HG02588 (cell line): ENCODE data around the gene DLAT.
"Not testable (repeated sequence)": the region's sequence is repeated elsewhere in the genome, so short reads cannot be mapped to it uniquely, and the experiment has no call there.

ENCODE experiments used
- ATAC-seq: cut with Tn5 transposase; IDR thresholded peaks from one replicate; pipeline ENCODE4 v1.9.1; 2021; ENCODE audit warnings: mild to moderate bottlenecking, moderate library complexity; ENCODE audit not compliant: unreplicated experiment

Gene DLAT

DNA sequence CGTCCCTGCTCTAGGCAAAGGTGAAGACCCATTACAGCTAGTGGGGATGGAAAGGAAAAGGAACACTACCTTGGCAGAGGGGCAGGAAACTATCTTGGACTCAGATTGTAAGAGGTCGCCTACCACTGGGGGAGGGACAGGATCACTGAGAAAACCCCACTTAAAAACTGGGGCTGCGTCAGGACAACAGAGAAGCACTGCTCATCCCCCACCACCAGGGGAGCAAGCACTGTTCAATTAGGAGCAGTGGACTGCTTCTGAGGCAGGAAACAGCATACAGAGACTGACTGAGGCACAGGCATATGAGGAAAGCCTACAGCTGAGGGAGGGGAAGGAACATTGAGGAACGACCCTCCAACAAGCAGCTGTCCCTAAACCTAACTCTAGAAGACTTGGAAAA is 20.8 kb upstream of the DLAT start:
- ATAC-seq: no peak

DNA sequence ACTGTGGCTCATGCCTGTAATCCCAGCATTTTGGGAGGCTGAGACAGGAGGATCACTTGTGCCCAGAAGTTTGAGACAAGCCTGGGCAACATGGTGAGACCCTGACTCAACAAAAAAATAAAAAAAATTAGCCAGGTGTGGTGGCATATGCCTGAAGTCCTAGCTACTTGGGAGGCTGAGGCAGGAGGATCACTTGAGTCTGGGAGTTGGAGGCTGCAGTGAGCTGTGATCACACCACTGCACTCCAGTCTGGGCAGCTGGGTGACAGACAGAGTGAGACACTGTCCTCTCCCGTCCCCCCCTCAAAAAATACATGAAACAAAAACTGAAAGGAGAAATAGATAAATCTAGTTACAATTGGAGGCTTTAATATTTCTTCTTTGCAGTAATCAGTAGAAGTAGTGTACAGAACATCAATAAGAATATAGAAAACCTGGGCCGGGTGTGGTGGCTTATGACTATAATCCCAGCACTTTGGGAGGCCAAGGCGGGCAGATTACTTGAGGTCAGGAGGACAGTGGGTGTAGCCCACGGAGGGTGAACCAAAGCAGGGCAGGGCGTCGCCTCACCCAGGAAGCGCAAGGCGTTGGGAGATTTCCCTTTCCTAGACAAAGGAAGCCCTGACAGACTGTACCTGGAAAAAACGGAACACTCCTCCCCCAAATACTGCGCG is 19.6 kb upstream of the DLAT start:
- ATAC-seq: no peak

DNA sequence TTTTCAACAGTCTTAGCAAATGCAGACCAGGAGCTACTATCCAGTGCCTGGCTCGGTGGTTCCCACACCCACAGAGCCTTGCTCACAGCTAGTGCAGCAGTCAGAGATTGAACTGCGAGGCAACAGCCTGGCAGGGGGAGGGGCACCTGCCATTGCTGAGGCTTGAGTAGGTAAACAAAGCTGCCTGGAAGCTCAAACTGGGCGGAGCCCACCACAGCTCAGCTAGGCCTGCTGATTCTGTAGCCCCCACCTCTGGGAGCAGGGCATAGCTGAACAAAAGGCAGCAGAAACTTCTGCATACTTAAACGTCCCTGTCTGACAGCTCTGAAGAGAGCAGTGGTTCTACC is 19.1 kb upstream of the DLAT start:
- not testable (repeated sequence) for ATAC-seq

DNA sequence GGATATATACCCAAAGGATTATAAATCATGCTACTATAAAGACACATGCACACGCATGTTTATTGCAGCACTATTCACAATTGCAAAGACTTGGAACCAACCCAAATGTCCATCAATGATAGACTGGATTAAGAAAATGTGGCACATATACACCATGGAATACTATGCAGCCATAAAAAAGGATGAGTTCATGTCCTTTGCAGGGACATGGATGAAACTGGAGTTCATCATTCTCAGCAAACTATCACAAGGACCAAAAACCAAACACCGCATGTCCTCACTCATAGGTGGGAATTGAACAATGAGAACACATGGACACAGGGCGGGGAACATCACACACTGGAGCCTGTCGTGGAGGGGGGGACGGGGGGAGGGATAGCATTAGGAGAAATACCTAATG is 13.8 kb upstream of the DLAT start:
- ATAC-seq: not testable (repeated sequence)

DNA sequence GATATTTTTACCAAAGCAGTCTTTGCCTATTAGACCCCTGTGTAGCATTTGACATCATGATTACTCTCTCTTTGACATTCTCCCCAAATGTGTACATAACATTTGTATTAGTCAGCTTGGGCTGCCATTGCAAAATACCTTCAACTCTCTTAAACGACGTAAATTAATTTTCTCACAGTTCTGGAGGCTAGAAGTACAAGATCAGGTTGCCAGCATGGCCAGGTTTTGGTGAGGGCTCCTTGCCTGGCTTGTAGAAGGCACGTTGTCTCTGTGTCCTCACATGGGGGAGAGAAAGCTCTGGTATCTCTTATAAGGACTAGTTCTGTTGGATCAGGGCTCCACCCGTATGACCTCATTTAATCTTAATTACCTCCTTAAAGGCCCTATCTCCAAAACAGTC is 12.3 kb upstream of the DLAT start:
- no peak for ATAC-seq

DNA sequence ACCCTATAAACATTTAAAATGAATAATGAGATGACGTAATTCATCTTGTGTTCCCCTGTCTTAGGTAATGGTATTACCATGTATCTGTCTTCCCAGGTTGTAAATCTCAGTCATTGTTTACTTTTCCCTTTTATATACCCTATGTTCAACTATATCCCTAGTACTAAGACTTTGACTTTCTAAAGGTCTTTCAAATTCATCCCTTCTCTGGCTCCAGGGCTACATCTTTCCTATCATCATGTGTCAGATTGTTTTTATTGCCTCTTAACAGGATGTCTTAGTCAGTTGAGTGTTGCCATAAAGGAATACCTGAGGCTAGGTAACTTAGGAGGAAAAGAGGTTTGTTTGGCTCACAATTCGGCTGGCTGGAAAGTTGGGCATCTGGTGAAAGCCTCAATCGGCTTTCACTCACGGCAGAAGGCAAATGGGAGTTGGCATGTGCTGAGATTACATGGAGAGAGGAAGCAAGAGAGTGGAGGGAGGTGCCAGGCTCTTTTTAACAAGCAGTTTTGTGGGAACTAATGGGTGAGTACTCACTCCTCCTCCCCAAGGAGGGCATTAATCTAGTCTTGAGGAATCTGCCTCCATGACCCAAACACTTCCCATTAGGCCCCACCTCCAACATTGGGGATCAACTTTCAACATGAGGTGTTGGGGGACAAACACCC is 11.6 kb upstream of the DLAT start:
- no peak for ATAC-seq

DNA sequence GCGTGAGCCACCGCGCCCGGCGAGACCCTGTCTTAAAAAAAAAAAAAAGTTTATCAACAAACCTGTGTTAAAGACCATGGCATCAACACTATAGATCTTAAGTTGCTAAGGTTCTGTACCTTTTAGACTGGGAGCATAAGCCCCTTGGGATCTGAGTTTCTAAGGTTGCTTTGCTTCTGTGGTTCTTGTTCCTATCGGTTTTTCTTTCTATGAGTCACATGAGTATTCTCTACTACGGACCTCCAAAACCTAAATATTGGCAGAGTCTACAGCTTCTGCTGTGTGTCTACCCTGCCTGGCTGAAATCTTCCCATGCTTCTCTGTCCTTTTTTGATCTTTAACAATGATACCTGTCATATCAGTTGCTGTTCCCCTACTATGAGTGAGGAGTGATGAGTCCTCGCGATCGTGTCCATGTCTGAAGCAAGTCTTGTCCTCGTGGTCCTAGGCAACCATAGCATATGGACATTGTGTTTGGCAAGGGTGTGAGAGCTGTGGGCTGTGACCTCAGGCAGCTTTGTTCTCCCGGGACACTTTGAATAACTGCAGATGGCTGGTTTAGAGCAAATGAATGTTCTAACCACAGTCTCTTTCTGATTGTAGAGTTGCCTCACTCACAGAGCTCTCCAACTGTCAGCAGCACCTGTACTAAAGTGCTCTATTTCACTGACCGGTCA is 9.0 kb upstream of the DLAT start:
- peak; percentile 82 for ATAC-seq

DNA sequence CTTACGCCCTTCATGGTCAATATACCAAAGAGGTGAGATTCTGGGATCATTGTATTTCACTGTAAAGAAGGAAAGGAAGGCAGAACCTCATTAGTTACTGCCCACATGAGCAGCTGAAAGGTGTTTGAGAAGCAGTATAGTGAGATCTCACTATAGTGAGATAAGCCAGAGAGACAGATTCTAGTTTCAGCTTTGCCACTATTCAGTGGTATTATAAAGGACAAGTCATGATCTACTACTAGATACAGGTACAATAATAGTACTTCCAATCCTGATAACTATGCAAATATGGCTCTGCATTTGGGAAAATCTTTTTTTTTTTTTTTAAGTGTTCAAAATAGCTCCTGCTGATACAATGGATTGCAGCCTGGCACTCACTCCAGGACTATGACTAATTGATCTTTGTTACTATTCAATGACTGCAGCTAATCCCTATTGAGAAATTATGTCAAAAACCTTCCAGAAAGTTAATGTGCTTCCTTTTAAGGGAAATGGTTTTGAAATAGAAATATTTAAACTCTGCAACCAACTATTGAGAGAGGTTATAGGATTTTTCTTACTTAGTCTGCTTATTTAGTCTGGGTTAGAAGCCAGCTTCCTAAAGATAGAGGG is 8.3 kb upstream of the DLAT start:
- ATAC-seq: peak; percentile 43

DNA sequence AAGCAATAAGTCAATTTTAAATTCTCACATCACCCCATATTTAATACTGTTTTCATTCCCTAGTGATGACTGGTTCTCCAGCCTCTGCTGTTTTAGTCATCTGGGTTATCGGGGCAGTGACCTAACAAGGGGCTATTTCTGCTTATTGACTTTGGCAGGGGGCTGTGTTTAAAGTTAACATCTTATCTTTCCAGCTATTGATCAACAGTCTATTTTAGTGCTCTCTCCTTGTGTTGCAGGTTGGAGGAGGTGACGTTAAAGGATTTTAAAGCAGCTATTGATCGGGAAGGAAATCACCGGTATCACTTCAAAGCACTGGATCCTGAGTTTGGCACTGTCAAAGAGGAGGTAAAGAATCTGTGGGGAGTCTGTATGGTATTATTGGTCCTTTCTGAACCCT is 7.7 kb upstream of the DLAT start:
- ATAC-seq: no peak

DNA sequence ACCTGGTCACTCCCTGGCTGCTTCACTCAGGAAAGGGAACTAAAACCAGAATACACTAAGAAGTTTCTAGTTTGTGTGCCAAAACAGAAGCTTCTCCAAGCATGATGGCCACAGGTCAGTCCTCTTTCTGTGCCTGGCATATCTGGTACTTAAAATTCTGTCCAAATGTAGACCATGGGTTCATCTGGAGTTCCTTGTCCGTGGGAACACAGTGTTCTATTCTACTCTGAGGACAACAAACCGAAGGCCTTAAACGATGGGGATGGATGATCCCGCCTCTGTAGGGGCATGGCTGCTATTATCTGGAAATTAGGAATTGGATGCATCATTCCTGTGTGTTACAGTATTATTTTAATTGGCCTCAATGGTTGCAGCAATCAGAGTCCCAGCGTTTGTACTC is 6.1 kb upstream of the DLAT start:
- ATAC-seq: no peak

DNA sequence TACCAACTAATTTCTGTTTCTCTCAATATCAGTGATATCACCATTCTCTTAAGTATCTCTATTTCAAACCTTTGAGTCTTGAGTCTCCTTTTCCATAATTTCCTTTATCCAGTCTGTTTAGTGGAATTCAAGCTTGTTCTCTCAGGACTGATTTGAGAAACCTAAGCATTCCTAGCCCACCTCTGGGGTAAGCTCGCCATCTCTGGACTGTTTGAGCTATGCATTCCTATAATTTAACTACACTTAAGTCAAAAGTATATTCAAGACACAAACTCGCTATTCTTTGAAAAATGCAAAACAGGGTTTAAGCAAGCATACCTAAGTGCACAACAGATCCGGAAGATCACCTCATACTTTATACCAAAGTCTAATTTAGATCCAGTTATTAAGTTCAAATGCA is 2.1 kb upstream of the DLAT start:
- ATAC-seq: no peak

DNA sequence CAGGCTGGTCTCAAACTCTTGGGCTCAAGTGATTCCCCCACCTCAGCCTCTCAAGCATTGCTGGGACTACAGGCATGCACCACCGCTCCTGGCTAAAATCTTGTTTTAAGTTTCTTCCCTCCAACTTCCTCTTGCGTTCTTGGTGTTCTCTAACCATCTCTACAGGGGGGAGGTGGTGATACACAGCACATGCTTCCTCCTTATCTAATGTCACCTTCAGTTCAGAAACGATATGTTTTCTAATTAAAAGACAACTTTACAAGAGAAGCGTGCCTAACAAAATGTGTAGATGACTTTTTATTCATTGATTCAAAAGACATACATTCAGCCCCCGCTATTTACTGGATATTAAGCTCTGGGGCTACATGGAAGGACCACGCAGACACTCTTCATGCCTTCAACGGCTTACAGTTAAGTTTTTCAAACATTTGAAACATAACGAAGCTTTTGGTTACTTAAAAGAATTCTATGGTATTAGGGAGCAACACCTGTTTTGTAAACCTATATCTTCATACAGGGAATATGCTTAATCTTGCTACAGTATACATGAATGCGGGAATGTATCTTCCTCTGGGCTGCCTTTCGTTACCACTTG is 933 bp upstream of the DLAT start:
- ATAC-seq: peak; percentile 34

DNA sequence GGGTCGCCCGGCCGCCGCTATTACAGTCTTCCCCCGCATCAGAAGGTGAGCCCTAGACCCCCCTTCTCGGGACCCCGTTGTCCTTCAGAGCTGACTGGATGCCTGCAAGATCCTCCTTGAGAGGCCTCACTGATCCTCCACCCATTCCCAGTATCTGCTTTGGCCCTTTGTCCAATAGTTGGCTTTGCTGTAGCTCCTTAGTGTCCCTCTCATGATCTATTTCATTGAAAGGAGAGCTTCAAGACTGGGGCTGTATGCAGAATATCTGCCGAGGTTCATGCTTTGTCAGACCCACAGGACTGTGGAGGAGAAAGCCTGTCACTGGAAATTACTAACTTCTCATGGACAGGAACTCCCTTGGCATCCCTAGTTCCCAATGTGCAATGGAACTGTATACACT is 499 bp downstream of the DLAT start:
- ATAC-seq: no peak

DNA sequence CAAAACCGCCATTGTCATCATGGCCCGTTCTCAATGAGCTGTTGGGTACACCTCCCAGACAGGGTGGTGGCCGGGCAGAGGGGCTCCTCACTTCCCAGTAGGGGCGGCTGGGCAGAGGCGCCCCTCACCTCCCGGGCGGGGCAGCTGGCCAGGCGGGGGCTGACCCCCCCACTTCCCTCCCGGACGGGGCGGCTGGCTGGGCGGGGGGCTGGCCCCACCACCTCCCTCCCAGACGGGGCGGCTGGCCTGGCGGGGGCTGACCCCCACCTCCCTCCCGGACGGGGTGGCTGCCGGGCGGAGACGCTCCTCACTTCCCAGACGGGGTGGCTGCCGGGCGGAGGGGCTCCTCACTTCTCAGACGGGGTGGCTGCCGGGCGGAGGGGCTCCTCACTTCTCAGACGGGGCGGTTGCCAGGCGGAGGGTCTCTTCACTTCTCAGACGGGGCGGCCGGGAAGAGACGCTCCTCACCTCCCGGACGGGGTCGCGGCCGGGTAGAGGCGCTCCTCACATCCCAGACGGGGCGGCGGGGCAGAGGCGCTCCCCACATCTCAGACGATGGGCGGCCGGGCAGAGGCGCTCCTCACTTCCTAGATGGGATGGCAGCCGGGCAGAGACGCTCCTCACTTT is 1.7 kb downstream of the DLAT start:
- ATAC-seq: not testable (repeated sequence)

DNA sequence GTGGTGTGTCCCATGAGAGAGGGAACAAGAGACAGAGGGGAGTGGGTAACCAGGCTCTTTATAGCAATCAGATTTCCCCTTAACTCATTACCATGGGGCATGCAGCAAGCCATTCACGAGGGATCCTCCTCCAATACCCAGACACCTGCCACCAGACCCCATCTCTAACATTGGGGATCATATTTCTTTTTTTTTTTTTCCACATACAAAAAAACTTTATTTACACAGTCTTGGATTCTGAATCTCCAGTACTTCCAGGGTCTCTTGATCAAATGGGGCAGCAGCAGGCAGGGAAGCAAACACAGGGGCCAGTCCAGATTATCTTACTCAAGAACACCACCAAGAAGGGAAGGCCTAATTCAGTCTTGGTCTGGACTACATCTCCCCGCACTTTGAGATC is 4.3 kb downstream of the DLAT start:
- ATAC-seq: no peak

DNA sequence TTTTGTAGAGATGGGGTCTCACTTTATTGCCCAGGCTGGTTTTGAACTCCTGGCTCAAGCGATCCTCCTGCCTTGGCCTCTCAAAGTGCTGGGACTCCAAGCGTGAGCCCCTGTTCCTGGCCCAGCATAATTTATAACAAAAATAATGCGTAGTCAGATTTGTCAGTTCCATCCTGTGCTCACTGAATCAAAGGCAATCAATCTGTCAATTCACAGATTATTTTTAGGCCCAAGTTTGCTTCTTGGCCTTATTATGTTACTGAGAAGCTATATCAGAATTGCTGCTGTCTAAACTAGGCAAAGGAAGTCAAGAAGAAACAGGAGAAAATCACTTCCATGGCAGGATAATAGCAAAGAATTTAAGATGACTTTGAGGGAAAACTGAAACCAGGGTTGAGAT is 8.7 kb downstream of the DLAT start:
- ATAC-seq: no peak

DNA sequence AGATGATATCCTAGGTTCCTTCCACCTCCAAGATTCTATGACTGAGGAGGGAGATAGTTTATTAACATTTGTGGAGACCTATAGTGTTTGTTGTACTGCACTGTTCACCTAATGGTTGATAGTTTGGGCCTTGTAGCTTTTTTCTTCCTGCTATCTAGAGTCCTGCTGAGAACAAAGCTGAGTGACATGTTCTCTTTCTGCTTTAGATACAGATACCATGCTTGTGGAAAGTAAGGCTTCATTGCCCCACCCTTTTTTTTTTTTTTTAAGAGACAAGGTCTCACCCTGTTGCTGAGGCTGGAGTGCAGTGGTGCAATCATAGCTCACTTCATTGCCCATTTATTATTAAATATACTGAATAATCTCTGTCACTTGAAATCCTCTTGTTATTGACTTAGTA is 12.3 kb downstream of the DLAT start:
- ATAC-seq: no peak

DNA sequence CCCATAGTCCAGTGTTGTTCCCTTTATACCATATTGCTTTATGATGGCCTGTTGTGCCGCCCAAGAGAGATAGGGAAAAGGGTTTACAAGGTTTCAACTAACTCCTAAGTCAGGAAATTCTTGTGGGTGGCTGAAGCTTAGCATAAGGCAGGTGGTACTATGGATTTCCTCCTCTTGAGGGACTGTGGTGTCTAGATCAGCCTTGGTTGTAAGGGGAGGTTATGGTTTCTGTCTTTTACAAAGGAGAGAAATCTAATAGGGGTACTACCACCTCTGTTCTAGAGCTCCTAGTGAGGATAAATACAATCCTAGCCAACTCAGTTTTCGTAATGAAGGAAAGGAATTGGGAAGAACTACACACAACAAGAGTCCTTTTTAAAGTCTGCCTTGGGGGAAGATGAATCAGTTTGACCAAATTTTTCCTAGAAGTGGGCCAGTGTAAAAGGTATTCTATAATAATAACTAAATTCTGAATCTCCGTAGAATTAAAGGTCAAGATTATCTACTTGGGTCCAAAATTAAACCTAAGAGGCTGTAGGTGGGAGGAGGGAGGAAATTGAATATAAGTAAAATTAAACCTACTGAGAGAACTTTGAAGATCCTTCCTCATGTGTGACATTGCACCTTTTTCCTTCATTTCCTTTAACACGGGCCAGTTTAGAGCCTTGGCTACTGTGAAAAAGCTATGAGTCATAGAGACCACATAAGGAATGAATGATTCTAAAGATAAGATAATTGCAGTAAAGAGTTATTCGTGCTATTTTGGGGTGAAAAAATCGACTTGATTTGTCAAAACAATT is 17.2 kb downstream of the DLAT start:
- ATAC-seq: no peak

DNA sequence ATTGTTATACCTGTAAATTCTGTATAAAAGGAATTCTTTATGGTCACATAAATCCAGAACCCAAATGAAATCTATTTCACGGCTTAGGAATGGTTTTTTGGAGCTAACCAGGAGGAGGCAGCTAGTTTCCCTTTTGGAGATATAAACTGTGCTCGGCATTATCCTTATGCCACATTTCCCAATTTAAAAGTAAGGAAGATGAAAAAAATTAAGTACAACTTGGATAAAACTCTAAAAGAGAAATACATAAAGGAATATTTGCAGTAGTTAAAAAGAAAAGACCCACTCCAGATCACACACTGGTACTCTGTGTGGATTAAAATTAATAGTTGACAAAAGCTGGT is 17.7 kb downstream of the DLAT start:
- ATAC-seq: no peak

DNA sequence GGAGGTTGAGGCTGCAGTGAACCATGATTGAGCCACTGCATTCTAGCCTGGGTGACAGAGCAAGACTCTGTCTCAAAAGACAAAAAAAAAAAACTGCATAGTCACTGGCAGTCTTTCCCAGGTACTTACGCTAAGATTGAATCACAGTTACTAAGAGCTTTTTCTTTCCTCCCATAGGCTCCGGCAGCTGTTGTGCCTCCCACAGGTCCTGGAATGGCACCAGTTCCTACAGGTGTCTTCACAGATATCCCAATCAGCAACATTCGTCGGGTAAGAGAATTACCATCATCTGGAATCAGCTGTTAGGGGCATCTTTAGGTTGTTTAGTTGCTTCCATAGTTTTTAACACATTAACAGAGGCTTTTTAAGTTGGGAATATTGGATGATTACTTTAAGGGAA is 19.8 kb downstream of the DLAT start:
- no peak for ATAC-seq

DNA sequence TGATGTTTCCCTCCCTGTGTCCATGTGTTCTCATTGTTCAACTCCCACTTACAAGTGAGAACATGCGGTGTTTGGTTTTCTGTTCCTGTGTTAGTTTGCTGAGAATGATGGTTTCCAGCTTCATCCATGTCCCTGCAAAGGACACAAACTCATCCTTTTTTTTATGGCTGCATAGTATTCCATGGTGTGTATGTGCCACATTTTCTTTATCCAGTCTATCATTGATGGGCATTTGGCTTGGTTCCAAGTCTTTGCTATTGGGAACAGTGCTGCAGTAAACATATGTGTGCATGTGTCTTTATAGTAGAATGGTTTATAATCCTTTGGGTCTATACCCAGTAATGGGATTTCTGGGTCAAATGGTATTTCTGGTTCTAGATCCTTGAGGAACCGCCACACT is 21.4 kb downstream of the DLAT start:
- not testable (repeated sequence) for ATAC-seq
